ENCODE results near the gene ASIC3.

Gene ASIC3

GRCh38 chr7:151074817-151075661, 26.7 kb downstream of the ASIC3 start:
- no peak for DNase-seq

GRCh38 chr7:151075662-151075971, 27.3 kb downstream of the ASIC3 start:
- DNase-seq, result no peak

GRCh38 chr7:151075978-151076426, 27.7 kb downstream of the ASIC3 start:
- DNase-seq, result no peak

- DNase-seq, result no peak
Measured at GRCh38 chr7:151076863-151077704, 28.8 kb downstream of the ASIC3 start.

- DNase-seq, result no peak
Measured at GRCh38 chr7:151077705-151078232, 29.4 kb downstream of the ASIC3 start.

- no peak for DNase-seq
Measured at GRCh38 chr7:151078233-151079040, 30.1 kb downstream of the ASIC3 start.

GRCh38 chr7:151079199-151079910, 31.0 kb downstream of the ASIC3 start:
- DNase-seq, result no peak

- no peak for DNase-seq
Measured at GRCh38 chr7:151080067-151080521, 31.8 kb downstream of the ASIC3 start.

GRCh38 chr7:151080522-151081169, 32.3 kb downstream of the ASIC3 start, which contains the start of gene FASTK:
Gene FASTK (minus strand): TSS chr7:151080809. CDS start chr7:151080766, 43 bp downstream.
- peak; percentile 94 for DNase-seq

- DNase-seq, result peak; percentile 61
Measured at GRCh38 chr7:151081170-151082101, 33.1 kb downstream of the ASIC3 start.

GRCh38 chr7:151082141-151083070, 34.1 kb downstream of the ASIC3 start:
- DNase-seq, result no peak

GRCh38 chr7:151083071-151083823, 34.9 kb downstream of the ASIC3 start, which contains the start of gene TMUB1:
Gene TMUB1 (minus strand): TSS chr7:151083493. CDS start chr7:151082563, 930 bp downstream.
- peak; percentile 82 for DNase-seq

- DNase-seq, result no peak
Measured at GRCh38 chr7:151083824-151084160, 35.5 kb downstream of the ASIC3 start.

GRCh38 chr7:151085329-151085690, 37.0 kb downstream of the ASIC3 start:
- DNase-seq, result no peak

- peak; percentile 94 for DNase-seq
Measured at GRCh38 chr7:151085691-151086620, 37.6 kb downstream of the ASIC3 start, which contains the start of gene AGAP3. Gene AGAP3 (plus strand): TSS chr7:151086475. CDS start chr7:151086742, 267 bp downstream.

- DNase-seq, result peak; percentile 65
Measured at GRCh38 chr7:151086802-151087244, 38.5 kb downstream of the ASIC3 start.
